ENCODE data around the gene PCBD2. TPM values are rescaled to one million over a fixed set of nuclear protein-coding genes. Genes with fewer than 3 reads are reported as not detected.

The PCBD2 gene
- 5.9 and 6.1 TPM in 2 replicates for total RNA-seq

DNA sequence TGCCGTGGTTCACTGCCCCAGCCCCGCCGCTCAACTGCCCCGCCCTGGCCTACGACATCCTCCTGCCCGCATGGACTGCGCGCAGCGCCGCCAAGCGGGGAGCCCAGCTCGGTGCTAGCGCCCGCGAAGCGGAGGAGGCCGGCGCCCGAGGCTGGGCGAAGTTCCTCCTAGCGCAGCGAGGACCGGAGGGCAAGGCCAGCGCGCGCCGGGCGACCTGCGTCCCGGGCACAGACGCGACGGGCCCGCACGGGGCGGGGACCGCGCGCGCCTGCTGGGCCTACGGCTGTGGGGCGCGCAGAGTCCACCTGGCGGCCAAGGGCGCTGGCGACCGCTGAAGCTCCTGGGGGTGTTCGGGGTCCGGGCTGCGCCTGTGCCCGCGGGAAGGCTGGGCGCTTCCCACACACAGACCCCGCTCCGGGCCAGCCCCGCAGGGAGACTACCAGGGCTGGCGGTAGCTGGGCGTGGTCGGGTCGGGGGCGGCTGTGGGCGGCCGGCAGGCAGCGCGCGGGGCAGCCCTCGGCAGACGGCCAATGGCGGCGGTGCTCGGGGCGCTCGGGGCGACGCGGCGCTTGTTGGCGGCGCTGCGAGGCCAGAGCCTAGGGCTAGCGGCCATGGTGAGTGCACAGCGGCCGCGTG, at the start of gene PCBD2:
TSS of gene PCBD2 (plus strand) at position 522 of the 636 bp plus-strand sequence. CDS start at position 531, 9 bp downstream.

DNA sequence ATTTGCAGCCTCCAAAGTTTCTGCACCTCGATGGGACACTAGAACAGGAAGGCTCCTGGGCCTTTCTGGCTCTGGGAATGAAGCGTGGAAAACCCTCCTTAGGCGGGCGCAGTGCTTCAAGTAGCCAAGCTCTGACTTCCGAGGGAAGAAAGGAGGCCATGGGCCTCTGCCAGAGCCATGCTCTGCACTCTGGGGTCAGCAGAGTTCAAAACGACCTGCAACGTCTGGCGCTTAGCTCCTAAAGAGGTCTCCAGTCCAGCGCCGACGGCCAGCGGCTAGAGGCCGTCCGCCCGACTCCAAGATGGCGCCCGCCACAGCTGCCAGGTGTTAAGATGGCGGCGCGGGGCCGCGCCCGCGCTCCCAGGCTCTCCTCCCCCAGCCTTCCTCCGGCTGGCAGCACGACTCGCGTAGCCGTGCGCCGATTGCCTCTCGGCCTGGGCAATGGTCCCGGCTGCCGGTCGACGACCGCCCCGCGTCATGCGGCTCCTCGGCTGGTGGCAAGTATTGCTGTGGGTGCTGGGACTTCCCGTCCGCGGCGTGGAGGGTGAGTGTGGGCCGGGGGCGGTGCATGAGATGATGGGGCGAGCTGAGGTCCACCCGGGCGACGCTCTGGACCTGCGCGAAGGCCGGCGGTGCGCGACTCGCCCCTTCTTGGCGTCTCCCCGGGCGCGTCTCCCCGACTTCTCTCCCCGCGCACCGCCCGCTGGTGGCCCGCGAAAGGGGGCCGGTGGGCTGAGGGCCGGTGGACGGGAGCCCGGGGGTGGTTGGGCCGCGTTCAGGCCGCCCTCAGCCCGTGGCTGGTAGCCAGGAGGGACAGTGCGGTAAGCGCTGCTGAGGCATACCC, 30.7 kb upstream of the PCBD2 start, which contains the start of gene TXNDC15:
TSS of gene TXNDC15 (plus strand) at position 385 of the 844 bp plus-strand sequence. CDS start at position 442, 57 bp downstream.

DNA sequence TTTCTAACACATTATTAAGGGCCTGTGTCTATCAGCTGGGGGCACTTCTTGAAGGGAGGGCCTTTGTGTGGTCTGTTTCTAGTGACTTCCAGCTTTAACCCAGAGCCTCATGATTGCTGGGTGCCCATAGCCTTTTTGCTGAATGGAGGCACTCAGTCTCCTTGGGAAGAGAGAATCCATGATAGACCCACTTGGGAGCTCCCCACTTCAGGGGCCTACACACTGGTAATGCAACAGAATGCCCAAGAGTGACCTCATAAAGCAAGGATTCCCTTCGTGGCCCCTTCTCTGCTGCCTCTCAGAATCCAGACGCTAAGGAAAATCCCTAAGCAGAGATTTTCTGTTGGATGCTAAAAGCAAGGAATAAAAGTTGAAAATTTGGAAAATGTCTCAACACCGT, 62.7 kb downstream of the PCBD2 start, which contains the start of gene CATSPER3:
TSS of gene CATSPER3 (plus strand) at position 301 of the 400 bp plus-strand sequence. CDS start at position 386, 85 bp downstream.

Other genes with a start within 250 kb of the PCBD2 start
- gene CAMLG, start 166.6 kb upstream of the PCBD2 start, total RNA-seq, result 31.2 and 35.9 TPM in 2 replicates
- 20.1 and 21.3 TPM in 2 replicates for gene DDX46, start 146.4 kb upstream of the PCBD2 start, total RNA-seq
- gene C5orf24, start 59.2 kb upstream of the PCBD2 start, total RNA-seq, result 40.8 and 47.3 TPM in 2 replicates
- gene TXNDC15, start 30.8 kb upstream of the PCBD2 start, total RNA-seq, result 136 and 163 TPM in 2 replicates
- 0.13 and 0.25 TPM in 2 replicates for gene CATSPER3, start 62.8 kb downstream of the PCBD2 start, total RNA-seq
- gene PITX1, start 129.1 kb downstream of the PCBD2 start, total RNA-seq, result 0.13 and 0.44 TPM in 2 replicates